Stimulated activated CD4-positive, alpha-beta T cell treated with anti-CD3 and anti-CD28 coated beads, TNF-alpha, amount 100 ng/mL, for 24 hours (primary cell): ENCODE data around the gene SPARCL1.

ENCODE experiments used
- DNase-seq, 3 experiments: peaks; one replicate each; pipeline ENCODE4 v3.0.0-alpha.2; 2020; ENCODE audit warnings: low read depth in 3 of 3

SPARCL1 gene

DNA sequence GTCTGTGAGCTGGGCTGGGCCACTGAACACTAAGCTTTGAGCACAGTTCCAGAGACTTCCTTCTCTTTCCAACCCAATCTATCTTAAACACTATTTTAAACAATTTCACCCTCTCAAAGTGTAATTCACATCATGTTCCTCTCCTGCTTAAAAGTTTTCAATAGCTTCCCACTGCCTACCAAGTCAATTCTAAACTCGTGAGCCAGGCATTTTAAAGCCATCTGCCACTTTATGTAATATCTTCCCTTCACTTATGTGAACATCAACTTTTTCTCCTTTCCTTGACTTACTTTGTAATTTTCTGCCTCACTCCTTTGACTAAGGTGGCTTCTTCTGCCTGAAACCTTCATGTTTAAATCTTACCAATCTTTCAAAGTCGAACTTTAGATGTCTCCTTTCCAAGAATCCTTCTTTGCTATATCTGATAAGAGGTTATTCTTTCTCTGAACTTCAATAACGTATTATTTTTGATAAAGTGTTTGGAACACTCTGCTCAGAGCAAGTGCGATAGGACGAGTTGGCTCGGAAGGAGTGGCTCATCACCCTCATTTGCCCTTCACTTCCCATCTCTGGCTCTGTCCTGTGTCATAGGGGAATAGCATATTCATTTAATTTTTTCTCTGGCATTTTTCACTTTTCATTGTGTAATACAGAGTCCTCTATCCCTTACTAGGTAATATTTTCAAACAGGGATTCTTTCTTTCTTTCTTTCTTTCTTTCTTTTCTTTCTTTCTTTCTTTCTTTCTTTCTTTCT lies 13.0 kb upstream of the SPARCL1 start:
- DNase-seq = no peak

DNA sequence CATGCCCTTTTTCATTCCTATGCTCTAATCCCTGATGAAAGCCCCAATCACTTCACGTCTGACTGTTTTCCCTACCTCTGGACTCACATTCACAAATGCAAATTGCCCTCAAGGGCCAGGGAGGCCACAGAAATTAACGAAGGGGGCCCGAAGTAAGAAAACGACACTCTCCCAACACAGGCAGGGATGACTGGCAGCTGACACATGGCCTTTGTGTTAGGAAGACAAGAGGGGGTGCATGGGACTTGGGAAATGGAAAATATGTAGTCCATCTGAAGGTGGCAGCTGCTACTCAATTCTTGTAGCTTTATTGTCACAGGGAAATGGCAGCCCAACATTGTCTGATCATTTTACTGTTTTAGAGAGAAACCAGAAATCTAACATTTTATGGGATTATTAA lies 12.3 kb upstream of the SPARCL1 start:
- no peak for DNase-seq

DNA sequence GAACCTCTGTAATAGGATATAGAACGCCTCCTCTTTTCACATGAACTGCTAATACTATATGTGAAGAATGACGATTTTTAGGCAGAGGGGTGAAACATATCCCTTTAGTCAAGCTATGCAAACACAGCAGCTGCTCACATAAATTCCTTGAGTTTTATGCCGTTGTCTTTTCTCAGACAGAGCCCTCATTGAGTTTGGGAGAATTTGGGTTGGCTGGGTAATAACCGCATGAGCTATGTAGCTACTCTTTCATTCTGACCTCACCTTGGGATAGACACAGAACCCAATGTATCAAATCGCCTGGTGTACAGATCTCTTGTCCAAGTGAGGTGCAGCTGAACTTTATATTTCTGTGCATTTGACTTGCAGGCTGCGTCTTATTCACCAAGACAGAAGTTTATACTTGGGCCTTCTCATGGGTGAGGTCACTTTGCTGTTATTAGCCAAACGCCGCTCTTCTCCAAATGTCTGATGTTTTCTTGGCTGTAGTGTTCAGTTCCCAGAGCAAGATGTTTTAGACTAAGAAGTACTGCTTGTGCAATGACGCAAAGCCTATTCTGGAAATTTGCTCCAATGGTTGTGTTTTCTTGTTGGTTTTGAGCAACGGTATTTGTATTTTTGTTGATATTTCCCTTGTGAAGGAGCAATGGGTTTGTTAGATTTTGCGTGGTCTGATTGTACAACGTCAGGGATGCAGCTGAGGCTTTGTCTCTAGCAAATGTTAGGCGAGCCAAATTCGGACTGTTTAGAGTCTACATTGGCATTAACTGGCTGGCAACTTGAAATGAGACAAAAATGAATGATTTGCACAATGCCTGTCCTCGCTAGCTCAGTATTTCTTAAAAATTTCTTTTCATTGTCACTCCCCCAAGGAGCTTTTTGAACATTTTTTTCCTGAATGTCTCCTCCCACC lies 11.2 kb upstream of the SPARCL1 start:
- no peak for DNase-seq

DNA sequence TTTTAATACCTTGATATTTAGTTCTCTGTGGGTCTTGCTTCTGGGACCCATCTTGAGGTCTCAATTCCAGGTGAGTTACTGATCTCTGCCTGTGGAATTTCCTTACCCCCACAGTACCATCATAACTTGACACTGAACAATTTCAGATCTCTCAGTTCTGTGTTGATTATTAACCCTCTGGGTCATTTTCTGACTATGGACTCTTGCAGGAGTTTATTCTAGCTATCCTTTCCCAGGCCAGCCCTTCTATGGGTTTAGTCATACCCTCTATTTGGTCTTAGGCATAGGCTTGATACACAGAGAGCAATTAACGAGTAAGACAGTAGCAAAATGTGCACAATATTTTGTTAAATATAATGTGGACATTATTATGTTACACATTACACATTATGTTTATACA lies 3.7 kb upstream of the SPARCL1 start:
- no peak for DNase-seq

DNA sequence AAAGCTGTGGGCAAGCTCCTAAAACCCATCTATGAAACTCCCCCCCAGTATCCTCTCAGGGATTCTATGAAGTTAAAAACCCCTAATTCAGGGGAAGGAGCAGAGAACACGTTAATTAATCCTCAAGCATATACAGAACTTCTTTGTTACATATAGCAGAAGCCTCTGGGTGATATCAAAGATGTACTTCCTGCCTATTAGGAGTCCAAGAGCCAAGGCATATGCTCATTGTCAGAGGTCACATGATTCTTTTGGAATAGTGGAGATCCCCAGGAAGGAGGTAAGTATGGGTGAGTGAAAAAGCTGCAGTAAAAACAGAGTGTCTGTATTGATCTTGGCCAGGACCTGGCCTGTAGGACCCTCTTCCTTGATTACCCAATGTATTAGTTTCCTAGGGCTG lies 2.9 kb upstream of the SPARCL1 start:
- no peak for DNase-seq

DNA sequence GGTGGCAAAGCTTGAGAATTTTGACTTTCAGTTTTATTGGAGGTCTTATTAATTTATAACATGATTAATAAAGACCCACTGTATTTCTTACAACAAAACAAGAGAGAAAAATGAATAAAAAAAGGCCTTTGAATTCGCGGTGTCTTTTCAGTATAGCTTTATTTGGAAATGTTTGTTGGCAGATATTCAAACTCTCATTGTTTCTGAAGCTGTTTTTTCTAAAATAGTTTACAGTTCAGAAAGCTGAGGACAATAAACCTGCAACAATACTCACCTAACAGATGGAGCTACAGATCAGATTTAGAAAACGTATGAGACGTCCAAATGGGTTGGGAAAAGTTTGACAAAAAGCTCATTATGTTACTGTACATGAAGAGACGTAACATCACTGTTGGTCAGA lies 2.4 kb upstream of the SPARCL1 start:
- no peak for DNase-seq

DNA sequence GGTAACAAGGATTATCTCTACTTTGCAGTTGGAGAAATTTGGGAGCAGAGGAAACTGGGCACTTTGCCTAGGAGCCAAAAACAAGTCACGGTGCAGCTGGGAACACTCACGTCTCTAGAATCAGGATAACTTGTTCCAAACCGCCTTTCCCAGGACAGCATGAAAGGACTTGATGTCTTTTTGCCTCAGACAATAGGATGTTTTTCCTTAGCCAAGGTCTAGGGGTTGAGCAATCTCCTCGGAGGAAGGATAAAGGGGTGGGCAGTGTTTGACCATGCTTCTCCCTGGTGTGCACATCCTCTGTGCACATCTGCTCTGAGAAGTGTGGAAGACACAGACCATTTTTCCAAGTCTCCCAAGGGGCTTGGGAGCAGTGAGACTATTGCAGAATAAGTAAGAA lies 1.7 kb upstream of the SPARCL1 start:
- no peak for DNase-seq

DNA sequence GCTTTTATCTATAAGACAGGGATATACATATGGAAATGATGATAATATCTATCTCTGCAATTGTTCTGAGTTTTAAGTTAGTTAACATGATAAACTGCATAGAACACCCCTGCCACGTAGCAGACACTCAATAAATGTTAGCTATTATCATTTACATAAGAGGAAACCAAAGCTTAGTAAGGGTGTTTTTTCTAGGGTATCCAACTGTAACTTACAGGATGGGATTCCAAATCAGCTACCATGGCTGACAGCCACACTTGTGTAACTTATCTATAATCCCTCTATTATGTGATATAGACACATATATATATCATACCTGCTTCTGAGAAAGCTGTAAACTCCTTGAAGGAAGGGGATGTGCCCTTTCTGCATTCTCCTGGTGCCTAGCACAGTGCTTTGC lies 1.1 kb upstream of the SPARCL1 start:
- DNase-seq = no peak

DNA sequence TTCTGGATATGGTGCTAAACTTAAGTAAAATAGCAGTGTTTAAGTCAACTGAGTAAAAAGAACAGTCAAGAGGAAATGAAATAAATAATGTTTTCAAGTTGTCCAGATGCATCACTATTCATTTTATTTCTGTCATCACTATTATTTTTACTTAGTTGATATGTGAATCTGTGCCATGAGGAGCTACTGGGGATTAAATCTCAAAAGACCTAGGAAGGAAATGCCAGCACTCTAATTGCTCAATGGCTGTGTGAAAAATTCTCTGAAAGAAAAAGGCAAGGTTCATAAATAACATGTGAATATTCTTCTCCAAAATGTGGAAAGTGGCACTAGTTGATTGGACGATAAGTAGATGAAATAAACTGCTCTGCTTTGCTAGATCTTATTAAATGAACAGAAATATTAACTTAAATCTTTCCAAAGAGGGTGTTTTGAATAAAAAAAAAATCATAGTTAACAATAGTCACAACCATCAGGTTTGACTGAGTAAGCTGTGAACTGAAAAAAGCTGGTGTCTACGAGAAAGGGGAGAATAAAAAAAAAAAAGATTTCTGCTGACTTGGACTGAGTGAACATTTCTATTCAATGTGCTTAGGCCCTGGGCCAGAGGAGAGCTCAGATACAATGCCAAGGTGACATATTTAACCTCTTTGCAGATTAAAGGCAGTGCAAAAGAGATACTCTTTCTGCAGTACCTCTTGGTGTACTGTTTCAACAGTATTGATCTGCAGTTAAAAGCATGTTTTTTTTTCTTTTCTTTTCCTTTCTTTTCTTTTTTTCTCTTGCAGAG lies 1.6 kb downstream of the SPARCL1 start:
- DNase-seq = no peak

DNA sequence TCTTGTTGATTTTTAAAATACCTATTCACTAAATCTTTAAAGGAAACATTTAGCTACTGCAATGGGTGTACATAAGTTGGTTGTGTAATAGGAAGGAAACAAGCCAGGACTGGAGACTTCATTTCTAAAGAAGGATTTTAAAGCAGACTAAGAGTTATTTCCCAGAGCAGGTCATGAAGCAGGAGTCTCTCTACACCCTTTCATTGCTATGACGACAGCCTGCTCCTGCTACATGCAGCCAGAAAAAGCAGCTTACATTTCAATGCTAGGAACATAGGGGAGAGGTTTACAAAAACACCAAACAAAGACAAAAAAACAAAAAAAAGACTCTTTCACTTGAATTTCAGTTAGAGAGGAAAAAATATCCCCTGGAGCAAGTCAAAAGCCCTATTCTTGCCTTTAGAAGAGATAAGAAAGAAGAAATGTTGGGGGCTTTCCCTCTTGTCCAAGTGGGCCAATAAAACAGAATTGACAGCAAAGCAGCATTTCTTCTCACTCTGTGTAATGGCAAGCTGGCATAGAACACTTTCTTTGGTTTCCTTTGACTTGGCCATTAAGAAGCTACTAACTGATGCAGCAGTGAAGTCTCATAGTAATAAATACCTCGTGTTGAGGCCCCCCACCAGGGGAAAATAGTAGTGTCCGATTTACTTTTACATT lies 3.4 kb downstream of the SPARCL1 start:
- no peak for DNase-seq

DNA sequence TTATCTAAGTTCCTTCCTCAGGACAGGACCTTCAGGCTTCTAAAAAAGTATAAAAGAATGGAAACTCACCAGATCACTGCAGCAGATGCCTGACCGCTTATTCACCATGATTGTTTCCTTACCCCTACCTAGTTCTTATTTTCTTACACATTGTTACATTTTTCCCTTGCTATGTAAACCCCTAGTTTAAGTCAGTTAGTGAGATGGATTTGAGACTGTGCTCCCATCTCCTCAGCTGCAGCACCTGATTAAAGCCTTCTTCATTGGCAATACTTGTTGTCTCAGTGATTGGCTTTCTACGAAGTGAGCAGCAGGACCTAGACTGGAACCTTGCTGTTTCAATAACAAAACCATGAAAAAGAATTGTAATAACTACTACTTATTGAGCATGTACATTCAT lies 4.7 kb downstream of the SPARCL1 start:
- no peak for DNase-seq

DNA sequence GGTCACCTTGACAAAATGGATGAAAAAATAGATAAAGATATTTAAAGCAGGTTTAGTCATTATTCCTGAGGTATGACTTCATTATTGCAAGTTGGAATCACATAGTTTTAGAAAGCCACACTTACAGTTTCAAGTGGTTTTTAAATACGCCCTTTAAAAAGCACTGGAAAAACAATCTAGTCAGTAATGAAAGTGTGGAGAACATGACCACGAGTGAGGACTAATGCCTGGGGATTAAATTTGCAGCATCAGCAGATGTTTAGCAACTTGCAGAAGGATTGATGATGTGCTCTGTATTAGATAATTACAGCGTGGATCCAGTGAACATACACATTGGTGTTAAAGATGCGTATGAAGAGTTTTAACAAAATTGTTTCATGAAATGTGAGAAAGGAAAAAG lies 5.9 kb downstream of the SPARCL1 start:
- no peak for DNase-seq

DNA sequence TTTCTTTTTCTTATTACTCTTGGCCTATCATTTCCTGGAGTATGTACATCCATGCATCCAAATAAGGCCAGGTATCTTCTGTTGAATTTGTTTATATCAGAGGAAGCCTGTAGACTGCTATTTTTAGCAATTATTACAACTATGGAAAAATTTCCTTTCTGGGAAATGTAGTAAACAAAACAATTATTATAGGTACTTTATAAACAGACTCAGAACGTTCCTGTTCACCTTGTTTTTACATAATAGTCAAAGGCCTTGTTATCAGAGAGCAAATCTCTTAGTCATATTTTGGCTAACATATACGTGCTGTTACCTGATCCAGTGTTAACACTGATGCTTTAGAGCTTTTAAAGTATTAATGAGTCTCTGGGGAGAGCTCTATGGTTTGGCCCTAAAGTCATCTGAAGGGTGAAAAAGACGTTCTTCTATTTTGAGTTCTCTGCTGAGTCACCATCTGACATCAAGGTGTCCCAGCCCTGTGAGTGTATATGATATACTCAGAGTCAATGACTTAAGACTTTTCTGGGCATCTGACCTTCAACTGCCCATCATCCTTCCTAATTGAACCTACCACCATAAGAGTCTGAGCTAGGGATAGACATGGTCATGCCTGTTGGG lies 7.3 kb downstream of the SPARCL1 start:
- no peak for DNase-seq

DNA sequence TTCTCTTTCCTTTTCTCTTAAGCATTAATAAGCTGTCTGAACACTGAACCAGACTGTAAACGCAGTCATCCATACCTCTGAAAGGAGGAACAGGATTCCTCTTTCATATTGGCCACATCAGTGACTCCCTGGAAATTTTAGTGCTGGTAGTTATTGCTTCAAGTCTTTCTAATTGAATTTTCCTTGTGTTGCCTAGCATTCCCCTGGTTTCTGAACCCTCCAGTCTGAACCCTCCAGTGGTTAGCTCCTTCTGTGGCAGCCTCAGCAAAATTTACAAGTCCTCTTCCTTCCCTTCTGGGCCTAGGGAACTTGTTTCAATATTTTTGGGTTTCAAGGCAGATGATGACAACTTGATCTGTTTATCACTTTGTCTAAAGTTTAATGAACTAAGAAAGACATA lies 7.9 kb downstream of the SPARCL1 start:
- DNase-seq = no peak

DNA sequence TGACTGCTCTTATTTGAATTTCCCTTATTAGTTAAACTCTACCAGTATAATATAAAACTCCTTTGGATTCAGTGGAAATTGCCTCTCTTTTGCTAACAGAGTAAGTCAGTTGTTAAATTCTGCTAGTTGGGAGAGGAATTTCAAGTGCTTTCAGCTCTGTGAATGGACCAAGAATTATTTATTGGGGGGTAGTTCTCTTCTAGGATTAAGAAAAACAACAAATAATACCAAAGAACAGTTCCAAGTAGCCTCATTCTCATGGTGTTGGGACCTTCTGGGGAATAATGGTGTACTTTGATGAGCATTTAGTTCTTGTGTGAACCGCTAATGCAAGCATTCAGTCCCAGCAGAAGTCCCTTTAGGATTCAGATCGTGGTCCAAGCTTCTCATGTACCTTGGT lies 11.6 kb downstream of the SPARCL1 start:
- DNase-seq = no peak

DNA sequence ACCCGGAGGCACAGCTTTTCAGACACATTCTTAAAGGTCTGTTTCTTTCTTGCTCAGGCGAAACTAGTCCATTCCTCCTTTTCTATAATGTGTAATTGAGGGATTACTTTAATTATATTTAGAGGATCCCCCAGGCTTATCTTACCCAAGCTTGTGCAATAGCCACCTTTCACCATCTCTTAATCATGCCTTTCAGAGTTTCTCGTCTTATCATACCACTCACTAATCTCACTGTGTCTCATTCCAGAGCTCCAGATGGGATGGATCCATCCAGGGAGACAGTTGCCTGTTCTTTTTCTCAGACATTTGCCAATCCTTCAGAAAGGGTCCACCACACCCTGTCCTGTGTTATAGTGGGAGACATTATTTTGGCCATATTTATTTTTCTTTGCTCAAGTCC lies 12.5 kb downstream of the SPARCL1 start:
- no peak for DNase-seq

DNA sequence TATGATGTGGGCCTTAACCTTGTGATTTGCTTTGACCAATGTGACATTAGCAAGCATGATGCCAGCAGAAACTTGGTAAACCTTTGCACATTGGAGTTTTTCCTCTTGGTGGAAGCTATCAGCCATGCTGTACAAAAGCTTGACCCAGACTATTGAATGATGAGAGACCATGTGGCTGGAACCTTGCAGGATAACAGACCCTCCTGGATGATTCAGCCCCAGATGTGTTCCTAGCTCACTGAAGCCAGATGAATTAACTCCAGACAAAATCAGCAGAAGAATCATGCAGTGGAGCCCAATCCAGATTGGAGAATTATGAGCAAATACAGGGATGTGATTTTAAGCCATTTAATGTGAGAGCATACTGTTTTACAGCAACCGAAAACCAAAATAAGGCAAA lies 16.8 kb downstream of the SPARCL1 start:
- no peak for DNase-seq

DNA sequence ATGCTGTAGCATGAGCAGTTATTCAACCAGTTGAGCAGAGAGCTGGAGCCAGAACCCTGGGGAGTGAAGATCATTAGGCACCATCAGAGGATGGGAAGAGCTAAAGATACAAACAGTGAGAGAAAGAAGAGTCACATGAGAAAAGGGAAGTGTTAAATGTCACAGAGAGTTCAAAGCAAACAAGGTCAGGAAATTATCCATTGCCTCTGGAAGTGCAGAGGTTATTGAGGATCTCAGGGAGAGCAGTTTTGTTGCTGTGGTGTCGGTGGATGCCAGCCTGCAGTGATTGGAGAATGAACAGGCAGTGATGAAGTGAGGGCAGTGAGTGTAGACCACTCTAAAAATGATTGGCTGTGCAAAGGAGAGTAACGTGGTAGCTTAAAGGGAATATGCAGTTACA lies 17.7 kb downstream of the SPARCL1 start:
- DNase-seq = no peak

DNA sequence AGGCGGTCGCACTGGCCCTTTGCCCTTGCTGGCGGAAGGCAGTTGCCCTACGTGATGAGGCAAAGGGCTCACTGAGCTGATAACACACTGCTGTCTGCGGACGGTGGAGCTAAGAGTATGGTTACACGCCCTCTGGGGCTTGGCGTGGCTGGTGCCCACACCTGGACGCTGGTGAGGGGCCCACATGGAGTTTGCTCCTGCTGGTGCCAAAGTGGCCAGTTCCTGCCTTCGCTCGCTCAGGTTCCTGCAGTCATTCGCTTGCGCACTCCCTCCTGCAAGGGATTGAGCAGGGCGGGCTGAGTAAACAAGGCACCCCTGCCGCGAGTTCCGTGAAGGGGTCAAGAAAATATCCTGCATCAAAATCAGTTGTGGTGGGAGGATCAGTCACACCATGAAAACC lies 18.4 kb downstream of the SPARCL1 start:
- no peak for DNase-seq

DNA sequence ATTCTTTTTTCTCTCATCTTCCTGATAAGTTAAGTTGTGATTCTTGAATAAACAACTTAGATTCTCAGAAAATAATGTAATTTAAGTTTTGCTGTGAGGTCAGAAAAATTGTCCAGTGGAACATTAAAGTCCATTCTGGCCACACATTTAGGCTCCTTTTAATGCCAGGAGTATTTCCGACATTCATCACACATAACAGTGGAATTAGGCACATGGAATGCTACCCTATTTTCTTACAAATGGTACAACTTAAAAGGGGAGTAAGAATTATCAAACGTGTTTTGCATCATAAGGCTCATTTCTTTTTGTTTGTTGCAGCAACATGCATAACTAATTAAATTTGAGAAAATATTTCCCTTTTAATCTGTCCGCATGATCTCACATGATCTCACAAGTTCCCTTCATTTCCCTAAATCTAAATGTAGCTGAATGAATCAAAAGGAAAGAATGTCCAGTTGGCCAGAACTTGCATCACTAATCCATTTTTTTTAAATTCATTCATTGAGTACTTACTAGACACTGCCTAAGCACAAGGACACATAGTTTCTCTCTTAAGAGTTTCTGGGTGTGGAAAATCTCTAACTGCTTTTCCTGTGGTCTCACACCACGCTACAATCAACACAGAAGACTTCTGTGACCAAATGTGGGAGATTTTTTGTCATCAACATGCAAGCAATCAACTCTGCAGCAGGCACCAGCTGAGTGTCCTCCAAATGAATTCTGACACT lies 22.0 kb downstream of the SPARCL1 start:
- no peak for DNase-seq

DNA sequence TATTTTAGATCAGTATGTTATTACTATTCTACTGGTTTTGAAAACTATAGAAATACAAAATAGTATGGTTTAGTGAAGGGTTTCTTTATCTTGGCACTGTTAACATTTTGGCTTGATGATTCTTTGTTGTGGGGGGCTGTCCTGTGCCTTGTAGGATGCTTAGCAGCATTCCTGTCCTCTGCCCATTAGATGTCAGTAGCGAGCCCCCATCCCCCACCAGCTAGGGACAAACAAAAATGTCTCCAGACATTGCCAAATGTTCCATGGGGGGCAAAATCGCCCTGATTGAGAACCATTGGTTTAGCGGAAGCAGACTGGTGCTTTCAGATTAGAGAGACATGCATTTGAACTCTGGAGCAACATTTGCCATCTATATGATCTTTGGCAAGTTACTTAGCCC lies 23.3 kb downstream of the SPARCL1 start:
- no peak for DNase-seq
